NCI-H1105 (cell line): ENCODE measurements around the gene FUT1.

Experiments
- DNase-seq: peaks from one replicate; lab custom pipeline; 2025; lab: John Stamatoyannopoulos, UW

Gene FUT1

DNA sequence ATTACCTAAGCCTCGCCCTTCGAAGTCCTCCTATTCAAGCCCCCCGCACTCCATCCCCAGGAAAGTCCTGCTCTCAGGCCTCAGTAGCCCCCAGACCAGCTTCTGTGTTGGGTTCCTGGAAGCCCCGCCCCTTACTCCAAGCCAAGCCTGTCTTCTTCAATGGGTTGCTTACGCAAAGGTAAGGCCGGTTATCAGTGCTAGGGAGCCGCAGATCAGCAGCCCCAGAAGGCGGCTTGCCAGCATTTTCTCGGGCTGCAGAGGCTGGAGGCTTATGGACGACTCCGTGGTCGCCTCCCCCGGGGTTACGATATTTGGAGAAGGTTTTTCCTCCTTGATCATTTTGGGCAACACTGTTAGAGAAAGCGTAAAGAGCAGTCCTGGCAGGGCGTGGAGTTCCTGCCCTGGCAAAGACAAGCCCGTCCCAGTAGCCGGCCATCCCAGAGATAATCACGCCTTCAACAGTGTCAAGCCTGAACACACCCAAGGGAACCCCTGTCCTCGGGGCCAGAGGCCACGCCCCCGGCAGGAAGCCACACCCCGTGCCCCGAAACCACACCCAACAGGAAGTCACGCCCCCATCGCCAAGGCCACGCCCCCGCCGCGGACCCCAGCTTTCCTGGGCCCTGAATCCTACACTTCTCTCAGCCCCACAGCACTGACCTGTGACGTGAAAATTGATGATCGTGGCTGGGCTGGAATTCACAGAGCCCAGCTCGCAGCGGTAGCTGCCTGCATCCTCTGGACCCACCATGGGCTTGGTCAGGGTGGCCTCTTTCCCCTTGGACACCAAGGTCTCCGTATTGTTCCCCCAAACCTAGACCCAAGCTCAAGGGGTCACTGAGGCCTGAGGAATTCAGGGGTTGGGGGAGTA lies 11.1 kb downstream of the FUT1 start:
- DNase-seq: no peak

DNA sequence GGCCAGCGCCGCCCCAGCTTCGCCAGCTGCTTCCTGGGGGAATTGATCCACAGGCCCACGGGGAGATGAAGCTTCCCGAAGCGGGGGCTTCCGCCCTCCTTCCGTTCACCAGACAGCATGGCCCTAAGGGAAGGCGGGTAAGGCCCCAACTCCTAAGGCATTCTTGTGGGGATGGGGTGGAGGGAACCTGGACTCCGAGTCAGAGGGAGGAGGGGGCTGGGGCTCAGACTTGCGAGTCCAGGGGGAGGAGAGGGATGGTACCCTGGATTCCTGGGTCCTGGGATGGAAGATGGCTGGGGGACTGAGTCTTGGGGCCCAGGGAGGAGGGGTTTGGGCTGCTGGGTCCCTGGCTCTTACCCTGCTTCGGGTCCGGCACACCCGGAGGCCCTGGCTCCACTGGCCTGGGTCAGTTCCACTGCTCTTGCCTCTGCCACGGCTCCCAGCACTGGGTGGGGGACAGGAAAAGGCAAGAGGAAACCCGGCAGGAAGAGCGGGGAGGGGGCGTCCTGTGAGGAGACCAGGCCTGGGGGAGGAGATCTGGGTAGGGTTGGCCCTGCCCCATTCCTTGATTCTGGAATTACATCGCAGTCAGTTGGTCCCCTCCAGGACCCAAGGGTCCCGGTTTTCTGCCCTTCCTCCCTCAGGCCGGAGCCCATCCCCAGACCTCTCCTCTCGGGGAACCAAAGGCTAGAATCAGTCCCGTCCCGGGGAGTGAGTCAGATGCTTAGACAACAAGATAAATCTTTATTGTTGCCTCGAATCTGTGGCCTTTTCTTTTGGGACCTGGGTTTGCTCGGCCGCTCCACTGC lies 12.1 kb downstream of the FUT1 start, which contains the start of gene RASIP1:
Gene RASIP1 (minus strand): TSS at position 447 of the 809 bp plus-strand sequence. CDS start 328 bp downstream, at position 119.
- no peak for DNase-seq

DNA sequence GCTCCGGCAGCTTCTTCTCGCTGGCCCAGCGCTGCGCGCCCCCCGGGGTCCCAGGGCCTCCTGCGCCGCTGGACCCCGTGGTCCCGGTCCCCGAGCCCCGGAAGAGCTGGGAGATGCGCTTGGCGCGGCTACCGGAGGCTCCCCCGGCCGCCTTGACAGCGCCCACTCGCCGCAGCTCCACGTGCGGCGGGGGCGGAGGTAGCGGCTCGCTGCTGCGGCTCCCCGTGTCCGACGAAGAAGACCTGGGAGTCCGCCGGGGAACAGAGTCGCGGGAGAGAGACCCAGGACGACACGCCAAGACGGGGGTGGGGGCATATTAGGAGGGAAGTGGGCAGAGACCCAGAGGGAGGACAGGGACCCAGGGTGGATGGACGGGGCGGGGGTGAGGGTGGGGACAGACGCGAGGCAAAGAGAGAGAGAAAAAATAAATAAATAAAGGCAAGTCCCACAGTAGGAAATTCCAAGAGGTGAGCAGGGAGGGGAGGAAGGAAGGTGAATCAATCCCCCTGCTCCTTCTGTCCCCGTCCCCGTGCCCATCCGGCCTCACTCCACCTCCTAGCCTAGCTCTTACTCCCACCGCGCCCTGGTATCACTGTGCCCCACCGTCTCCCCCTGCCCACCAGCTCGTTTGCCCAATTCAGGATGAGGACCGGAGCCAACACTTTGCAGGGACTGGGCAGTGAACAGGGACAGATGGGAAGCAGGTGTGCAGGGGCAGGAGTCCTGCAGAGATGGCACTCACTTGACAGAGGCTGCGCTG lies 12.9 kb downstream of the FUT1 start:
- no peak for DNase-seq

DNA sequence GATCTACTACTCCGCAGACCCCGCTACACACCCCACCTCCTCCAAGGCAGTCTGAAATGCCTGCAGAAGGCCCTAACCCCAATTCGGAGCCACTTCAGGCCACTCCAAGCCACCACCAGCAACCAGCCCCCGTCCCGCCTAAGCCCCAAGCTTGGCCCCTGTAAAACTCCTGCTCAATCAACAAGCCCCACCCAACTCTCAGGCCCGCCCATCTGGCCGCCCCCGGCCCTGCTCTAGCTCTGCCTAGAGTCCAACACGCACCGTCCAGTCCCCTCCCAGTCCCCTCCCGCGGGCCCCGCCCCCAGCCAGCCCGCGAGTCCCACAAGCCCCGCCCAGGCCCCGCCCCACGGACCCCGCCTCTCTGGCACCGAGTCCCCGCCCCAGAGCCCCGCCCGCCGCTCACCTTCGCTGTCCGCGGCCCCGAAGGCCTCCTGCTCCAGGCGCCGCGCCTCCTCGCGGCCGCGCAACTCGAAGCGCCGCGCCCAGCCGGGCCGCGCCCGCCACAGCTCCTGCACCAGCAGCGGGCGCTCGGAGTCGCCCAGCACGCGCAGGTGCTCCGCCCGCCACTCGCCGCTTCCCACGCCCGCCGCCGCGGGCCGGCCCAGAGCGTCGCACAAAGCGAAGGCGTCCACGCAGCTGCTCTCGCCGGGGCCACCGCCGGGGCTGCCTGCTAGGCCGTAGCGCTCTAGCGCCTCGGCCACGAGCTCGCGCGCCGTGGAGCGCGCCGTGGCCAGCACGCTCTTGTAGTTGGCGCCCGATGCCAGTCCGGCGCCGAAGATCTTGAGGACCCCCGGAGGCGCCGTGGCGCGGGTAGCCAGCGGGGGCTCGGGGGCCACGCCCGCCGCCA lies 13.7 kb downstream of the FUT1 start:
- peak; percentile 91 for DNase-seq

DNA sequence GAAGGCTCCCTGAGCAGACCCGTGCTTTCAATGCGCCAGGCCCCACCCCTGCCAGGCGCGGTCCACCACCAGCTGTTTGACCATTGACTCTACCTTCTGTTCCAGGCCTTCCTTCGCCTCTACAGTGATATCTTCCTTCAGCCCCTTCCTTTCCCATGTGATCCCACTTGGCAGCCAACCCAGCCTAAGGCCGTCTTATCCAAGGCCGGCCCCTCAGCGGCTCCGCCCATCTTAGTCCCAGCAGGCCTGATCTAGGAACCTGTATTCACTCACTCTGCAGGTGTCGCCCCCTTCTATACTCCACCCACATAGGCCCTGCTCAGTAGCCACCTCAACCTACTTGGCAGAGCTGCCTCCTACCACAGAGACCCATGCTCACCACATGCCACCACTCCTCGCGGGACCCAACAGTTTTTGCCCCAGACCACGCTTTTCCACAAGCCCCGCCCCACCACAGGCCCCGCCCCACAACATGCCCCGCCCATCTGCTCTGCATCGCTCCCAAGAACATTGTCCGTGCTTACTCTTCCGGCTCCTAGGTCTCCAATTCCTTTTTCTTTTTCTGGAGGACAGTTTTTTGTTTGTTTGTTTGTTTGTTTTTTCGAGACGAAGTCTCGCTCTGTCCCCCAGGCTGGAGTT lies 15.0 kb downstream of the FUT1 start:
- no peak for DNase-seq

DNA sequence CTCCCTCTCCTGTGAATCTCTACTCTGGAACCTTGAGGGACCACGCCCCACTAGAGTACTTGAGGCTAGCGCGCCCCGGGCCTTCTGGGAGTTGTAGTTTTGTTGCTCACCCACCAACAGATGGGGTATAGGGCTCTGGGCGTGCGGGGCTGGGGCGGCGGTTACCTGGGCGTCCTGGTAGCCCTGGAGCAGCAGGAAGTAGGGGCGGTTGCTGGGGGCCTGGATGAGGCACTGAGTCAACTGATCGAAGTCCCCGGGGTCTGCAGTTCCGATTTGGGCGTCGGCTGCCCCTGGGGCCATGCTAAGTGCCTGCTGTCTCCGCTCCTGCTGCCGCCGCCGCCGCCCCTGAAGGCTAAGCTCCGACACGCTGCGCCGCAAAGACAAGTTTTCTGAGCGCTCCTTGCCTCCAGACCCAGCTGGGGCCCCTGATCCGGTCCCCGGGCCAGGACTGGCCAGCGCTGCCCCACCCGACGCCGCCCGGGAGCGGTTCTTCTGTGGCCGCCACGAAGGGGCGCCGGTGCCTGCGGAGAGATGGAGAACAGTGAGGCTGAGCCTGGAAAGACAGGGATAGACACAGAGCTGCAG lies 17.3 kb downstream of the FUT1 start:
- DNase-seq: peak; percentile 84

DNA sequence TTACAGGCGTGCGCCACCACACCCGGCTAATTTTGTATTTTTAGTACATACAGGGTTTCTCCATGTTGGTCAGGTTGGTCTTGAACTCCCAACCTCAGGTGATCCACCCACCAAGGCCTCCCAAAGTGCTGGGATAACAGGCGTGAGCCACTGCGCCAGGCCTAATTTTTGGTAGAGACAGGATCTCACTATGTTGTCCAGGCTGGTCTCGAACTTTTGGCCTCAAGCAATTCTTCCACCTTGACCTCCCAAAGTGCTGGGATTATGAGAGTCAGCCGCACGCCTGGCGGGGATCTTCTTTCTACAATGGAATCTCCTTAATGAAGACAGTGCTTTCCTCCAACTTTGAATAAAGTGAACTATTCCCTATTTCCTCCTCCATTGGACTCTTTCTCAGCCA lies 17.8 kb downstream of the FUT1 start:
- DNase-seq: no peak

DNA sequence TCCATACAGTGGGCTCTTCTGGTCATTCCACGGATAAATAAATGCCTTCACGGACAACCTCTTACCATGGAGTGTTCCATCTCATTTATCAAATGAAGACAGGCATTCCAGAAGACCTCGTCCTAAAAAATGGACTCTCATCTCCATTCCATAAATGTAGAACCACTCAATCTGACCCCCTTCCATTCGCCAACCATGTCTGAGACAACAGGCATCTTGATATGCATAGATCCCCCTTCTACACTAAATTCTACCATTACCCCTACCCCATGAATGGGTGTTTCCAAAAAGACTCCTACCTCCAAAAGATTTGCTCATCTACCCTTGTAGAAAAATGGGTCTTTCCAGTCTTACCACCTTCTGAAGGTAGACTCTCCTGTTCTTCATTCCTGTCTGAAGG lies 21.0 kb downstream of the FUT1 start:
- DNase-seq: no peak

DNA sequence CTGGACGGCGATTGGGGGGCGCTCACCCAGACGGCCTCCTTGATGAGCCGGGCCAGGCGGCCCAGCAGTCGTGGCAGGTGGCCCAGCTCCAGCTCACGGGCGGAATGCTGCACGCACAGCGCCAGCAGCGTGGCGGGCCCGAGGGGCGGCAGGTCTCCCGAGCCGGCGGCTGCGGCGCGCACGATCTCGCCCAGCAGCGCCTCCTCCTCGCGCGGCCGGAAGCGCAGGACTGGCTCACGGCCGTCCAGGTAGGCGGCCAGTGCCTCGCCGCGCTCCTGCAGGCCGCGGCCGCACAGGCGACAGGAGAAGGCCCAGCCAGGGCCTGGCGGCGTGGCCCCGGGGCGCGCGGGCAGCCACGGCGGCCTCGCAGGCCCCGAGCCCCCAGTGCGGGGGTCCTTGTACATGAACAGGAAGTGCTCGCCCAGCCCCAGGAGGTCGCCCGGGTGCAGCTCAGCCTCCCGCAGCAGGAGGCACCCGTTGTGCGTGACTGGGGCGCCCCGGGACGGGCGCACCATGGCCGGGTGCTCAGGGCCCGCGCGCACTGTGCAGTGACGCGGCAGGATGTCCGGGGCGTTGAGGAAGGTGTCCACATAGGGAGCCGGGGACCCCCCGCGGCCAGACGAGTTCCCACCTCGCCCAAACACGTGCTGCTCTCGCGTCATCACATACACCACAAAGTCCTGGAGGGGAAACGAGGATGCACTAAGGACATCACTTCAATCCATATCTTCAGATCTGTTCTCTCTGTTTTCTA lies 23.4 kb downstream of the FUT1 start:
- no peak for DNase-seq

DNA sequence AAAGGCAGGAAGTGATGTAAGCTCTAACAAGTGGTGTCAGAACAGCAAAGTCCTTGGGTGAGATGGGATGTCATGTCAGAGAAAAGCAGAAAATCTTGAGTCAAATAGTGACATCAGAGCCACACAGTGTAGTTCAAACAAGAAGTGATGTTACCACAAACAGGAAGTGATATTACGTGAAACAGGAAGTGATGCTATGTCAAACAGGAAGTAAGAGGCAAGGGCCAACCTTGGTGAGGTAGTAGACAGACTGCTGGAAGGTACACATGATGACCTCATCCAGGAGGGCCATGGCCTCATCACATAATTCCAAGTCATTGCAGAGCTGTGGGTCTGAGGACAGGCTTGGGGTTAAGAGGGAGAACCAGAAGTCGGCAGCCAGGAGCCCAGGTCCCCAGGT lies 25.9 kb downstream of the FUT1 start:
- DNase-seq: no peak

DNA sequence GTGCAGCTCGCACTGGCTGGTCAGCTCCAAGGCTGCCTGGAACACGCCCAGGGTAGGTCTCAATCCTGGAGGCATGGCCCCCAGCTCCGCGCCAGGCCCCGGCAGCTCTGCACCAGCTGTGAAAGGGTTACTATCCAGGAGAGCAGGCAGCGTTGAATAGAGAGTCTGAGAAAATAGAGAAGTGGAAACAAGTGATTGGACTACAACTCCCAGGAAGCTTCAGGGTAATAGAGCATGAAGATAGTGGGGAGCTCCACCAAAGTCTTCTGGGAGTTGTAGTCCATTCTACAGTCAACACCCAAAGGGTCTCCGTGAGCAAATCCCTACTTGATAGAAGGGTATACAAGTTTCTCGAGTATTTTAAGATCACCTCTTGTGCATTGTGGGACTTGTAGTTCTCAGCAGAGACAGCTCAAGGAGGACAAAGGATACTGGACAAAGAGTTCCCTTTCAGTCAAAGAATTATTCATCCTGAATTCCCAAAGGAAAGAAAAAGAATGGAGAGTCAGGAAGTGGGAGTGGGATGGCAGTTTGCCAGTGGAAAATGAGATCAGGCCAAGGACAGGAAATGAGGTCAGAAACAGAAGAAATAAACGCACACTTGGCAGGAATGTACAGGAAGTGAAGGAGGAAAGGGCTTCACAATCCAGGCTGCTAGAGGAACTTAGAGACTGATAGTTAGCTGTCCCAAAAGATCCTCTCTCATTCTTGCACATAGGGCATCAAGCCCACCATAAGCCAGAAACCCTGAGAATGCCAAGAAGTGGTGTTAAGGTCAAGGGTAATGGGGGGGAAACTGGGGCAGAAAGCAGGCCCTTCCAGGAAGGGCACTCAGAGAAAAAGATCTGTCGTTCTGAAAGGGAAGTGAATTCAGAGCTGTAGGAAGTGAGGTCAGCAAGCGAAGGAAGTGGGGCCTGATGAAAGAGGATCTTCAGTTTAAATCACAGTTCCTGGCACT lies 27.4 kb downstream of the FUT1 start:
- DNase-seq: peak; percentile 23

DNA sequence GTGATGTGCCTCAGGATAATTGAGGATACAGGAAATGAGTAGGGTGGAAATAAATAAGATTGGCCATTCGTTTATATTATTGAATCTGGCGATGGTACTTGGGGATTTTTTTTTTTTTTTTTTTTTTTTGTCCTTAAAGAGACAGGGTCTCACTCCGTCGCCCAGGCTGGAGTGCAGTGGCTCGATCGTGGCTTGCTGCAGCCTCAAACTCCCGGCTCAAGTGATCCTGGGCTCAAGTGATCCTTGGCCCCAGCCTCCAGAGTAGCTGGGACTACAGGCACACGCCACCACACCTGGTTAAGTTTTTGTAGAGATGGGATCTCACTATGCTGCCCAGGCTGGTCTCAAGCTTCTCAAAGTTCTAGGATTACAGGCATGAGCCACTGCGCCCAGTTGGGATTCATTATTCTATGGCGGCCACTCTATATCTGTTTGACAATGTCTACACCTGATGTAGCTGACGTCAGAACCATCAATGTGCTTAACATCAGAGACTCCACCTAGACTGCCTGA lies 30.2 kb downstream of the FUT1 start:
- no peak for DNase-seq

DNA sequence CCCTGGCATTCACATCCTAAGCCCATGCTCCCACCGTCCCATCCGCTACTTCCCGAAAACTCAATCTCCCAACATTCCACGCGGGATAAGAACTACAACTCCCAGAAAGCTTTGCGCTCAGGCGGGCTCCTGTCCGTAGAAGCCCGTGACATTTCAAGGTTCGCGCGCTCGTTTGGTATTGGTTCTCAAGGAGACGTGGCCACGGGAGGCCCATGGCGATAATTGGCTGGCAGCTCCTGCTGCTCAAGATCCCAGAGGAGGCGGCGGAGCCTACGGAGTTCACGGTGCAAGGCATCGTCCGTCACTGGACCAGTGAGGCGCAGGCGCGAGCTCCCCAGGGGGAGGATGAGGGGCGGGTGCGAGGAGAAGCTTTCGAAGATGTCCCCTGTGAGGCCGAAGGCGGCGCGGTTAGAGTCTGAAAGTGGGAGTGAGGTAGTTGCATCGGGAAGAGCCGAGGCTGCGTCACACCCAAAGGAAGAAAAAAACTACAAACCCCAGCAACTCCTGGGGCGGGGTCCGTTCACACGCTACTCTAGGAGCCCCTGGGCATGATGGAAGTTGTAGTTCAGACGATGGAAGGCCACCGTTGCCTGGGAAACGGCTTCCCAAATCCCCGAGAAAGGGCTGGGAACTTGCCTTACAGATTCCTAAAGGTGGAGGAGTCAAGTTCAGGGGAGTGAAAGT lies 31.7 kb downstream of the FUT1 start:
- DNase-seq: peak; percentile 97

DNA sequence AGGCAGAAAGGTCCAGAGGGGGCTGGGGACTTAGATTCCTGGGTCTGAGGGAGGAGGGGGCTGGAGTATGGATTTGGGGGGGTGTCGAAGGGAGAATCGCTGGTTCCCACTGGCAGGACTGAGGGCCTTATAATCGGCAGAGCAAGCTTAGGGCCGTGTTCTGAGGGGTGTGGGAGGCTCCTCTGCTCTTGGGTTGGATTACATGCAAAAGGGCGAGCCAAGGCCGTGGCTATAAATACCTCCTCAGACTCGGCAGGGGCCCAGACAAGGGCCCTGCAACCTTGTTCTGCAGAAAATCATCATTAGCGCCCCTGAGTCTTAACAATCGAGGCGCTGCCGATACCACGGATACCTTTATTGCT lies 32.2 kb downstream of the FUT1 start:
- no peak for DNase-seq

DNA sequence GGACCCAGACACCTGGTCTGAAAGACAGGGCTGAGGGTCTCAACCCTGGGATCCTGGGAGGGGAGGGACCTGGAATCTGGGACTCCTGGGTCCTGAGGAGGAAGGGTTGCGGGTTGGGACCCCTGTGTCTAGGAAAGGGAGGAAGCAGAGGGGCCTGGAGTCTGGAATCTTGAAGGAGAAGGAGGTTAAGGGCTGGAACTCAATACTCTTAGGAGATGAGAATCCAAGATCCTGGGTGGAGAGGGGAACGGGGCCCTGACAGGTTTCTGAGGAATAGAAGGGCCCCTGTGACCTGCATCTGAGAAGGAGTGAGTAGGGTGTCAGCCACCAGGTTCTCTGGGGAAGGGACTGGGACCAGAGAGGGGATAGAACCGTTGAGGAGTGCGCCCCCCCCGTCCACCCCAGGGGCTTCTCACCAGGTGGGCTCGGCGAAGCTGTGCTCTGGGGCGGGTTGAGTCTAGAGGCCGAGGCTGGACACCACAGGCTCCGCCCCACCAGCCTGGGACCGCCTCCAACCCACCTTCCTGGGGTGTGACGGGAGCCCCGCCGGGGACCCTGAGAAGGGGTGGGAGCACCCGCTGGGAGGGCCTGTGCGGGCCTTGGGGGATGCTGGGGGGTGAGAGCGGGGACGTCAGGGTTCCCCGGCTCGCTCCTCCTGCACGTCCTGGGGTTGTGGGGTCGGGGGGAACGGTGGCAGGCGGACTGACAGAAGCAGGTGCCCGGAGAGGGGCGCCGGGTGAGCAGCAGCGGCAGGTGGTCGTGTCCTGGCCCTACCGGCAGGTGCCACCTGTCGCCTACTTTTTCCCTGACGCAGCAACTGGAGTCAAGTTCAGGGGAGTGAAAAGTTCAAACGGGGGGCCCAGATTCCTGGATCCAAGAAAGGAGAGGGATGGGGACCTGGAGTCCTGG lies 32.9 kb downstream of the FUT1 start, which contains the start of gene MAMSTR:
Gene MAMSTR (minus strand): TSS at position 463 of the 909 bp plus-strand sequence. CDS start 694 bp downstream, outside the sequence.
- no peak for DNase-seq

DNA sequence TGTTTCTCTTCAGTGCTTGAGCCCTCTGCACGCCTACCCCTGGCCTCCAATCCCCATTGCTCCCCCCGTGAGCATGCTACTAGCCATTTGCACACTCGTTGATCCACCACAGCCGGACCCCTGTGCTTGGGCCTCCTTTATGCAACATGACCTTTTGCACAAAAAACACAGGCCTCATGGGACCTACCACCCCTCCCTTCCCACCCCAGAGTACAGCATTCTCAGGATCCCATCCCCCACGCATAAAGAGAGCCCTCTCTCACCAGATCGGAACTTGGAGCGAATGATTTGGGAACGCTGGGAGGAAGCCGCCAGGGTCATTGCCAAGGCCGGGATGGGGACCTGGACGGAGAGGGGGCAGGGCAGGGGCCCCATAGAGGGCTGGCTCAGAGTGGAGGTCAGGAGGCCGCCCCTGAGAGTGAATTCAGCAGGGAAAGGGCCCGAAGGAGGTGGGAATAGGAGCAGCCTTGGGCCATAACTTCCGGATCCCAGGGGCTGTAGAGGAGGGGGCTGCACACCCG lies 33.7 kb downstream of the FUT1 start:
- no peak for DNase-seq
